Endothelial cell of umbilical vein (primary cell): ENCODE data around the gene SMCO4.

Experiments
- EZH2 ChIP-seq: IDR thresholded peaks from 2 replicates; pipeline ENCODE4 v1.6.1; 2012; ENCODE audit warnings: borderline replicate concordance, low read depth, mild to moderate bottlenecking, moderate library complexity, low read length, inconsistent platforms; ENCODE audit not compliant: severe bottlenecking
- TF ChIP-seq, protein P1 (sequence below), 2 donors: IDR thresholded peaks; 1 replicate in 1 of 2; 2 replicates in 1 of 2; pipeline ENCODE4 v1.5.1; 2011; ENCODE audit warnings: low read length in 2 of 2, mild to moderate bottlenecking in 2 of 2, moderate library complexity in 2 of 2, control low read depth in 1 of 2, inconsistent platforms in 1 of 2, low read depth in 1 of 2; ENCODE audit not compliant: insufficient read depth in 1 of 2; ENCODE audit errors: extremely low read depth in 1 of 2

DNA sequence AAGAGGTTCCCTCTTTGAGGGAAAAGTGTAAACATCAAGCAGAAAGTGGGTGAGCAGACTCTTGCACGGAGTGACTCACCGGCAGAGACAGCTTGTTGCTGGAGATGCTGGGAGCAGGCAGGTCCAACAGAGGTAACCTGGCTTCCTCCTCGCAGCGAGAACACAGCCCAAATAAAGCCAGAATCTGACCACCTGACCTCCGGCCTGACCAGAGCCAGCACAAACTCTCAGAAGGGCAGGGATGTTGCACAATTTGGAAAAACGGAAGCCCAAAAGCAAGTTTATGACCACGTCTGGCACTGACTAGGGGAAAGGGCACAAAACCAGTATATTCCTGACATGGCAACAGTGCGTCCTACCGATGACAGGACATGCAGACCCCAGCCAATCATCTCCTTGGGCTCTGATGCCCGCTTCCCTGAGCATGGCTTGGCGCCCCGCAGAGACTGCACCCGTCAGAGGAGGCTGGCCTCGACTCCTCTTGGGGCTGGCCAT is 5.4 kb downstream of the SMCO4 start:
- TF ChIP-seq, protein P1, sequence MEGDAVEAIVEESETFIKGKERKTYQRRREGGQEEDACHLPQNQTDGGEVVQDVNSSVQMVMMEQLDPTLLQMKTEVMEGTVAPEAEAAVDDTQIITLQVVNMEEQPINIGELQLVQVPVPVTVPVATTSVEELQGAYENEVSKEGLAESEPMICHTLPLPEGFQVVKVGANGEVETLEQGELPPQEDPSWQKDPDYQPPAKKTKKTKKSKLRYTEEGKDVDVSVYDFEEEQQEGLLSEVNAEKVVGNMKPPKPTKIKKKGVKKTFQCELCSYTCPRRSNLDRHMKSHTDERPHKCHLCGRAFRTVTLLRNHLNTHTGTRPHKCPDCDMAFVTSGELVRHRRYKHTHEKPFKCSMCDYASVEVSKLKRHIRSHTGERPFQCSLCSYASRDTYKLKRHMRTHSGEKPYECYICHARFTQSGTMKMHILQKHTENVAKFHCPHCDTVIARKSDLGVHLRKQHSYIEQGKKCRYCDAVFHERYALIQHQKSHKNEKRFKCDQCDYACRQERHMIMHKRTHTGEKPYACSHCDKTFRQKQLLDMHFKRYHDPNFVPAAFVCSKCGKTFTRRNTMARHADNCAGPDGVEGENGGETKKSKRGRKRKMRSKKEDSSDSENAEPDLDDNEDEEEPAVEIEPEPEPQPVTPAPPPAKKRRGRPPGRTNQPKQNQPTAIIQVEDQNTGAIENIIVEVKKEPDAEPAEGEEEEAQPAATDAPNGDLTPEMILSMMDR (IDR thresholded peaks at IDR 0.05; ENCODE audit: extremely low read depth in 1 of 2, insufficient read depth in 1 of 2, low read depth in 1 of 2, low read length in 2 of 2), result no peak
- TF ChIP-seq EZH2, result no peak
